ENCODE results near the gene INHBA.

GRCh38 chr7:41731493-41732435, 28.9 kb upstream of the INHBA start:
- TF ChIP-seq POLR2A (IDR thresholded peaks at IDR 0.05), result no peak
- no peak for TF ChIP-seq CTCF (IDR thresholded peaks at IDR 0.05 in 4 of 5, conservative IDR thresholded peaks at IDR 0.05 in 1 of 5)
